ENCODE data around the gene DTNBP1. TPM values are rescaled to one million over a fixed set of nuclear protein-coding genes. Genes with fewer than 3 reads are reported as not detected.

The DTNBP1 gene
- total RNA-seq, 1 experiment from 2014 or later: 6.4 TPM

- peak; percentile 29 for DNase-seq (ENCODE audit: low read depth)
Observed at GRCh38 chr6:15623276-15624116, 39.3 kb downstream of the DTNBP1 start.

- no peak for DNase-seq (ENCODE audit: low read depth)
Observed at GRCh38 chr6:15622045-15622740, 40.6 kb downstream of the DTNBP1 start.

- DNase-seq (ENCODE audit: low read depth): peak; percentile 7
Observed at GRCh38 chr6:15621203-15622044, 41.4 kb downstream of the DTNBP1 start.

- DNase-seq (ENCODE audit: low read depth): no peak
Observed at GRCh38 chr6:15620611-15621010, 42.2 kb downstream of the DTNBP1 start.

GRCh38 chr6:15619330-15619729 lies 43.5 kb downstream of the DTNBP1 start:
- DNase-seq (ENCODE audit: low read depth): no peak

GRCh38 chr6:15618685-15619084 lies 44.1 kb downstream of the DTNBP1 start:
- no peak for DNase-seq (ENCODE audit: low read depth)

- DNase-seq (ENCODE audit: low read depth): no peak
Observed at GRCh38 chr6:15616261-15616660, 46.6 kb downstream of the DTNBP1 start.

- no peak for DNase-seq (ENCODE audit: low read depth)
Observed at GRCh38 chr6:15615802-15616201, 47.0 kb downstream of the DTNBP1 start.

GRCh38 chr6:15614277-15614676 lies 48.6 kb downstream of the DTNBP1 start:
- no peak for DNase-seq (ENCODE audit: low read depth)

GRCh38 chr6:15608396-15608795 lies 54.4 kb downstream of the DTNBP1 start:
- DNase-seq (ENCODE audit: low read depth): peak; percentile 90

- DNase-seq (ENCODE audit: low read depth): no peak
Observed at GRCh38 chr6:15607603-15608002, 55.2 kb downstream of the DTNBP1 start.

GRCh38 chr6:15606347-15606746 lies 56.5 kb downstream of the DTNBP1 start:
- DNase-seq (ENCODE audit: low read depth): no peak

GRCh38 chr6:15604843-15605242 lies 58.0 kb downstream of the DTNBP1 start:
- peak; percentile 10 for DNase-seq (ENCODE audit: low read depth)

- DNase-seq (ENCODE audit: low read depth): no peak
Observed at GRCh38 chr6:15602154-15602553, 60.7 kb downstream of the DTNBP1 start.

- no peak for DNase-seq (ENCODE audit: low read depth)
Observed at GRCh38 chr6:15598273-15598798, 64.5 kb downstream of the DTNBP1 start.

GRCh38 chr6:15596186-15596896 lies 66.5 kb downstream of the DTNBP1 start:
- no peak for DNase-seq (ENCODE audit: low read depth)

GRCh38 chr6:15595461-15596173 lies 67.2 kb downstream of the DTNBP1 start:
- peak; percentile 54 for DNase-seq (ENCODE audit: low read depth)

GRCh38 chr6:15594512-15595259 lies 68.1 kb downstream of the DTNBP1 start:
- DNase-seq (ENCODE audit: low read depth): no peak

- DNase-seq (ENCODE audit: low read depth): no peak
Observed at GRCh38 chr6:15593798-15594197, 69.0 kb downstream of the DTNBP1 start.

GRCh38 chr6:15592610-15593009 lies 70.2 kb downstream of the DTNBP1 start:
- DNase-seq (ENCODE audit: low read depth): no peak

Measured in RPMI7951 (cell line).